ENCODE data around the gene SPDYE9. TPM values are rescaled to one million over a fixed set of nuclear protein-coding genes. Genes with fewer than 3 reads are reported as not detected.

Gene SPDYE9, protein sequence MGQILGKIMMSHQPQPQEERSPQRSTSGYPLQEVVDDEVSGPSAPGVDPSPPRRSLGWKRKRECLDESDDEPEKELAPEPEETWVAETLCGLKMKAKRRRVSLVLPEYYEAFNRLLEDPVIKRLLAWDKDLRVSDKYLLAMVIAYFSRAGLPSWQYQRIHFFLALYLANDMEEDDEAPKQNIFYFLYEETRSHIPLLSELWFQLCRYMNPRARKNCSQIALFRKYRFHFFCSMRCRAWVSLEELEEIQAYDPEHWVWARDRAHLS
- not detected in 2 replicates for total RNA-seq (2014; rRNA removed; shearing (Covaris generic))

DNA sequence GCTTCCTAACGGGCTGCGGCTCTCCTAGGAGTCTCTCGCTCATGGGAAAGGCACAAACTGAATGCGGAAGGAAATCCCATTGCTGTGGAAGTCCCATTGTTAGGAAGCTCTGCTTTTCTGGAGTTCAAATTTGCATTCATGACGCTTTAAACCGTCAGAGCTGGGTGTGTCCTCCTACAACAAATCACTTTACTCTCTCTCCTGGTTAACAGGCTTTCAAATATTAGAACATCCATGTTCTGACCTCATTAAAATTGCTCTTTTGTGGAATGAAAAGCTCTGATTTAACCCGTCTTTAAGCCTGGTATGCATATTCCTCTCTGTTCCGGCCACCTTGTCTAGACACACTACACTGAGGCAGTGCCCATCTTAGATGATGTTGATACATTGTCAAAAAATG, at the start of gene SPDYE9:
Gene SPDYE9, minus strand, starts transcription at position 101 of the 400 bp plus-strand sequence. CDS start 1,800 bp downstream, outside the sequence.

DNA sequence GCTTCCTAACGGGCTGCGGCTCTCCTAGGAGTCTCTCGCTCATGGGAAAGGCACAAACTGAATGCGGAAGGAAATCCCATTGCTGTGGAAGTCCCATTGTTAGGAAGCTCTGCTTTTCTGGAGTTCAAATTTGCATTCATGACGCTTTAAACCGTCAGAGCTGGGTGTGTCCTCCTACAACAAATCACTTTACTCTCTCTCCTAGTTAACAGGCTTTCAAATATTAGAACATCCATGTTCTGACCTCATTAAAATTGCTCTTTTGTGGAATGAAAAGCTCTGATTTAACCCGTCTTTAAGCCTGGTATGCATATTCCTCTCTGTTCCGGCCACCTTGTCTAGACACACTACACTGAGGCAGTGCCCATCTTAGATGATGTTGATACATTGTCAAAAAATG, 28.0 kb downstream of the SPDYE9 start, which contains the start of gene SPDYE11:
Gene SPDYE11, minus strand, starts transcription at position 101 of the 400 bp plus-strand sequence. CDS start 1,800 bp downstream, outside the sequence.

DNA sequence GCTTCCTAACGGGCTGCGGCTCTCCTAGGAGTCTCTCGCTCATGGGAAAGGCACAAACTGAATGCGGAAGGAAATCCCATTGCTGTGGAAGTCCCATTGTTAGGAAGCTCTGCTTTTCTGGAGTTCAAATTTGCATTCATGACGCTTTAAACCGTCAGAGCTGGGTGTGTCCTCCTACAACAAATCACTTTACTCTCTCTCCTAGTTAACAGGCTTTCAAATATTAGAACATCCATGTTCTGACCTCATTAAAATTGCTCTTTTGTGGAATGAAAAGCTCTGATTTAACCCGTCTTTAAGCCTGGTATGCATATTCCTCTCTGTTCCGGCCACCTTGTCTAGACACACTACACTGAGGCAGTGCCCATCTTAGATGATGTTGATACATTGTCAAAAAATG, 56.2 kb downstream of the SPDYE9 start, which contains the start of gene SPDYE8:
Gene SPDYE8, minus strand, starts transcription at position 101 of the 400 bp plus-strand sequence. CDS start 1,800 bp downstream, outside the sequence.

Small RNA genes lying within 50 kb of the gene (small RNA-seq; reads per million reads assigned to genes)
- gene RF00019, result not detected

Other genes starting within 250 kb of the SPDYE9 start
- gene POM121, start 160.9 kb downstream of the SPDYE9 start, total RNA-seq (2014; rRNA removed; shearing (Covaris generic)), result 14.3 and 15.0 TPM in 2 replicates
- gene TRIM74, start 116.6 kb downstream of the SPDYE9 start, total RNA-seq (2014; rRNA removed; shearing (Covaris generic)), result 0.15 TPM in 1 of 2 replicates, not detected in the other
- not detected in 2 replicates for gene SPDYE8, start 56.3 kb downstream of the SPDYE9 start, total RNA-seq (2014; rRNA removed; shearing (Covaris generic))
- gene SPDYE11, start 28.1 kb downstream of the SPDYE9 start, total RNA-seq (2014; rRNA removed; shearing (Covaris generic)), result not detected in 2 replicates
- 57.7 TPM in 2 replicates for gene NSUN5, start 222.8 kb upstream of the SPDYE9 start, total RNA-seq (2014; rRNA removed; shearing (Covaris generic))
- gene TRIM50, start 242.0 kb upstream of the SPDYE9 start, total RNA-seq (2014; rRNA removed; shearing (Covaris generic)), result not detected in 2 replicates
- not detected in 2 replicates for gene FKBP6, start 242.1 kb upstream of the SPDYE9 start, total RNA-seq (2014; rRNA removed; shearing (Covaris generic))

All from A375 (cell line).